WI38 (cell line): Measurements from ENCODE around the gene ZNF678.
"Not testable (repeated sequence)": the region's sequence is repeated elsewhere in the genome, so short reads cannot be mapped to it uniquely, and the experiment has no call there.

Source experiments
- H3K4me3 ChIP-seq: 2 replicates; pipeline ENCODE4 v1.5.1; 2011; ENCODE audit warnings: low read depth, mild to moderate bottlenecking, control low read depth, low read length
- CTCF ChIP-seq: IDR thresholded peaks from 2 replicates; pipeline ENCODE4 v1.5.1; 2012; ENCODE audit warnings: low read depth, mild to moderate bottlenecking, control low read depth, low read length

The ZNF678 gene

GRCh38 chr1:227583354-227583753, 20.0 kb downstream of the ZNF678 start:
- no peak for TF ChIP-seq CTCF
- H3K4me3 ChIP-seq = no peak overlapping the region

GRCh38 chr1:227586733-227587132, 23.4 kb downstream of the ZNF678 start:
- TF ChIP-seq CTCF = no peak
- H3K4me3 ChIP-seq = no peak overlapping the region

GRCh38 chr1:227587968-227588367, 24.6 kb downstream of the ZNF678 start:
- no peak overlapping the region for H3K4me3 ChIP-seq
- TF ChIP-seq CTCF = no peak

- not testable (repeated sequence) for H3K4me3 ChIP-seq
Observed at GRCh38 chr1:227588769-227589168, 25.4 kb downstream of the ZNF678 start.

- H3K4me3 ChIP-seq = not testable (repeated sequence)
Observed at GRCh38 chr1:227589777-227590176, 26.4 kb downstream of the ZNF678 start.

GRCh38 chr1:227596222-227596621, 32.9 kb downstream of the ZNF678 start:
- not testable (repeated sequence) for H3K4me3 ChIP-seq

- TF ChIP-seq CTCF = no peak
- no peak overlapping the region for H3K4me3 ChIP-seq
Observed at GRCh38 chr1:227603327-227603726, 40.0 kb downstream of the ZNF678 start.

- no peak overlapping the region for H3K4me3 ChIP-seq
- no peak for TF ChIP-seq CTCF
Observed at GRCh38 chr1:227604446-227604845, 41.1 kb downstream of the ZNF678 start.

GRCh38 chr1:227606271-227606670, 42.9 kb downstream of the ZNF678 start:
- not testable (repeated sequence) for H3K4me3 ChIP-seq

- no peak overlapping the region for H3K4me3 ChIP-seq
- no peak for TF ChIP-seq CTCF
Observed at GRCh38 chr1:227607336-227607898, 44.1 kb downstream of the ZNF678 start.
